B cell (primary cell): ENCODE data around the gene PKP2. TPM values are rescaled to one million over a fixed set of nuclear protein-coding genes. Genes with fewer than 3 reads are reported as not detected.

Source experiments
- ATAC-seq: fragments of 200-7000 bp; cut with Tn5 transposase; one replicate; pipeline ENCODE4 v1.10.0; 2021; ENCODE audit warnings: low read depth, mild to moderate bottlenecking, moderate number of reproducible peaks, moderate library complexity
- CTCF ChIA-PET: fragments of 350-600 bp; sonication (Branson Sonifier 250); formaldehyde crosslinking; loops from one replicate; lab custom pipeline; 2021; ENCODE audit warnings: antibody characterized with exemption, inconsistent platforms; lab: Charles Lee
- POLR2A ChIA-PET: fragments of 350-600 bp; sonication (Branson Sonifier 250); formaldehyde crosslinking; loops from one replicate; lab custom pipeline; 2021; ENCODE audit warnings: antibody characterized with exemption; lab: Charles Lee
- DNase-seq: peaks from one replicate; pipeline ENCODE4 v3.0.0; 2013
- H2AFZ ChIP-seq: 2 replicates; pipeline ENCODE4 v1.6.1; 2012; ENCODE audit warnings: mild to moderate bottlenecking, low read depth, low read length; ENCODE audit not compliant: insufficient read depth, poor library complexity, severe bottlenecking
- H3K27ac ChIP-seq, 2 donors: 1 replicate in 1 of 2; 2 replicates in 1 of 2; pipeline ENCODE4 v1.5.1; 2012 to 2013; ENCODE audit warnings: low read length in 2 of 2, mild to moderate bottlenecking in 2 of 2, moderate library complexity in 1 of 2
- H3K27me3 ChIP-seq, 4 experiments: fragments of 200-600 bp in 1 of 4; sonication (generic) in 1 of 4; replicated peaks in 1 of 4; 1 replicate in 2 of 4; 2 replicates in 2 of 4; pipeline versions ENCODE4 v1.6.1 to v1.7.0; 2013 to 2016; ENCODE audit warnings: low read length in 3 of 4, mild to moderate bottlenecking in 2 of 4, mixed read lengths in 1 of 4, moderate library complexity in 1 of 4; ENCODE audit not compliant: insufficient read depth in 4 of 4, control insufficient read depth in 3 of 4; ENCODE audit errors: control extremely low read depth in 1 of 4
- H3K36me3 ChIP-seq, 2 experiments: replicated peaks in 1 of 2; 1 replicate in 1 of 2; 2 replicates in 1 of 2; pipeline versions ENCODE4 v1.6.1 to v1.7.1; 2013; ENCODE audit warnings: low read length in 1 of 2; ENCODE audit not compliant: insufficient read depth in 2 of 2, control insufficient read depth in 1 of 2; ENCODE audit errors: control extremely low read depth in 1 of 2, extremely low read depth in 1 of 2
- H3K4me1 ChIP-seq, 2 donors: fragments of 200-600 bp in 1 of 2; sonication (generic) in 1 of 2; 1 replicate in 1 of 2; 2 replicates in 1 of 2; pipeline versions ENCODE4 v1.5.1 to v1.6.1; 2013 to 2017; ENCODE audit warnings: low read length in 2 of 2; ENCODE audit not compliant: control insufficient read depth in 2 of 2, insufficient read depth in 2 of 2
- H3K4me2 ChIP-seq: replicated peaks from 2 replicates; pipeline ENCODE3; 2012; ENCODE audit warnings: mild to moderate bottlenecking, low read depth, low read length; ENCODE audit not compliant: poor library complexity, severe bottlenecking
- H3K4me3 ChIP-seq, 5 experiments: fragments of 200-600 bp in 1 of 5; sonication (generic) in 1 of 5; 1 replicate in 3 of 5; 2 replicates in 2 of 5; pipeline versions ENCODE4 v1.5.1 to v1.7.0; 2011 to 2016; ENCODE audit warnings: low read length in 4 of 5, mild to moderate bottlenecking in 4 of 5, low read depth in 2 of 5, control low read depth in 1 of 5, moderate library complexity in 1 of 5; ENCODE audit not compliant: insufficient read depth in 1 of 5; ENCODE audit errors: control extremely low read depth in 1 of 5, extremely low read depth in 1 of 5
- H3K79me2 ChIP-seq: fragments of 200-600 bp; sonication (generic); one replicate; pipeline ENCODE4 v1.6.0; 2016; ENCODE audit warnings: low read length; ENCODE audit not compliant: control insufficient read depth, insufficient read depth
- H3K9ac ChIP-seq: fragments of 200-600 bp; sonication (generic); 2 replicates; pipeline ENCODE4 v1.6.1; 2017; ENCODE audit warnings: mild to moderate bottlenecking, low read length, moderate library complexity
- H3K9me3 ChIP-seq, 3 donors: one replicate each; pipeline versions ENCODE4 v1.6.1 to v1.7.1; 2013; ENCODE audit warnings: low read length in 2 of 3; ENCODE audit not compliant: control insufficient read depth in 2 of 3, insufficient read depth in 1 of 3; ENCODE audit errors: control extremely low read depth in 1 of 3
- H4K20me1 ChIP-seq: 2 replicates; pipeline ENCODE4 v1.6.0; 2012; ENCODE audit warnings: mild to moderate bottlenecking, low read length; ENCODE audit not compliant: insufficient read depth, control insufficient read depth, poor library complexity, severe bottlenecking
- H3K27ac Mint-ChIP-seq: one replicate; pipeline ENCODE4 v1.8.0; 2021; ENCODE audit warnings: mixed read lengths
- H3K27me3 Mint-ChIP-seq: one replicate; pipeline ENCODE4 v1.8.0; 2021; ENCODE audit warnings: mixed read lengths
- H3K4me1 Mint-ChIP-seq: one replicate; pipeline ENCODE4 v1.8.0; 2021; ENCODE audit warnings: mixed read lengths
- H3K4me3 Mint-ChIP-seq: one replicate; pipeline ENCODE4 v1.8.0; 2021; ENCODE audit warnings: mixed read lengths
- H3K9me3 Mint-ChIP-seq: one replicate; pipeline ENCODE4 v1.8.0; 2022; ENCODE audit warnings: mixed read lengths; ENCODE audit not compliant: insufficient read depth
- CTCF ChIP-seq: fragments of 200-600 bp; IDR thresholded peaks from one replicate; pipeline ENCODE4 v1.8.0; 2022; ENCODE audit warnings: antibody characterized with exemption, mild to moderate bottlenecking
- EZH2 ChIP-seq: IDR thresholded peaks from 2 replicates; pipeline ENCODE4 v1.6.1; 2012; ENCODE audit warnings: borderline replicate concordance, low read depth, mild to moderate bottlenecking, moderate library complexity, low read length; ENCODE audit not compliant: insufficient read depth, poor library complexity, severe bottlenecking
- WGBS: methylation state at CpG from one replicate; pipeline ENCODE4 v1.1.5; 2013; ENCODE audit warnings: missing lambda C conversion rate; ENCODE audit not compliant: insufficient coverage; 5-methylcytosine and 5-hydroxymethylcytosine counted together
- intact Hi-C: fragments of 100-400 bp; cut with micrococcal nuclease; formaldehyde crosslinking; loops from one replicate; pipeline ENCODE4 v1.10.0; 2022
- polyA plus RNA-seq: library from polyadenylated mRNA; depleted of rRNA; stranded (reverse); fragments of >200 nt; gene quantifications from 2 replicates; pipeline ENCODE4 v1.2.3, GENCODE V29; 2012
- total RNA-seq, 2 donors: library from RNA; stranded (reverse); fragments of 120-200 nt in 1 of 2; gene quantifications; 1 replicate in 1 of 2; 2 replicates in 1 of 2; pipeline versions ENCODE4 v1.2.3 to v1.2.4, GENCODE V29; 2013 to 2022

Gene PKP2
- total and polyA plus RNA-seq, 2 donors (not counting 1 experiment from before 2014, with no cell fraction given), result not detected

- no peaks in the 10 kb centered on the region for H3K4me1 ChIP-seq
- POLR2A ChIA-PET, result no interaction called here
- H2AFZ ChIP-seq, result no peak overlapping the region
- Mint-ChIP-seq H3K27me3 (peaks cover 26% of the 10 kb centered on the region), H3K9me3 (no peaks in the 10 kb centered on the region), H3K4me1 (no peaks in the 10 kb centered on the region), H3K27ac (no peak overlapping the region), H3K4me3 (no peak overlapping the region)
- 89% methylated on average over 1 of the region's 1 CpG for WGBS
- H3K27ac ChIP-seq, result no peak overlapping the region
- intact Hi-C loops, result no loop called here
- ATAC-seq (no peak), DNase-seq (no peak)
- H3K9me3 ChIP-seq, result no peaks in the 10 kb centered on the region
- H3K36me3 ChIP-seq, result no peaks in the 10 kb centered on the region
- no peak for TF ChIP-seq EZH2
- no peak for TF ChIP-seq CTCF
- peaks cover 0 to 7% (median 0%) of the 10 kb centered on the region in 4 experiments for H3K27me3 ChIP-seq
- H3K4me2 ChIP-seq, result no peak overlapping the region
- no peaks in the 10 kb centered on the region for H4K20me1 ChIP-seq
- H3K9ac ChIP-seq, result no peak overlapping the region
- no peaks in the 10 kb centered on the region for H3K79me2 ChIP-seq
- CTCF ChIA-PET, result no interaction called here
- H3K4me3 ChIP-seq, result no peak overlapping the region
These were observed 116.5 kb downstream of the PKP2 start for GRCh38 chr12:32780071-32780470.

- CTCF ChIA-PET, result no interaction called here
- H3K36me3 ChIP-seq, result no peaks in the 10 kb centered on the region
- Mint-ChIP-seq H3K4me3 (no peak overlapping the region), H3K27ac (no peak overlapping the region), H3K27me3 (peaks cover 33% of the 10 kb centered on the region), H3K9me3 (no peaks in the 10 kb centered on the region), H3K4me1 (no peaks in the 10 kb centered on the region)
- H3K4me3 ChIP-seq, result no peak overlapping the region
- H3K27me3 ChIP-seq, result peaks cover 0 to 7% (median 0%) of the 10 kb centered on the region in 4 experiments
- TF ChIP-seq CTCF (no peak), EZH2 (no peak)
- no peak overlapping the region for H3K9ac ChIP-seq
- no peaks in the 10 kb centered on the region for H3K79me2 ChIP-seq
- H3K27ac ChIP-seq, result no peak overlapping the region
- no peak overlapping the region for H2AFZ ChIP-seq
- no peaks in the 10 kb centered on the region for H4K20me1 ChIP-seq
- no peaks in the 10 kb centered on the region for H3K4me1 ChIP-seq
- H3K4me2 ChIP-seq, result no peak overlapping the region
- POLR2A ChIA-PET, result no interaction called here
- WGBS, result 100% methylated on average over 3 of the region's 6 CpGs
- DNase-seq, result no peak
- no peaks in the 10 kb centered on the region for H3K9me3 ChIP-seq
- no peak for ATAC-seq
- intact Hi-C loops, result no loop called here
These were observed 118.8 kb downstream of the PKP2 start for GRCh38 chr12:32777691-32778175.
